Duodenal mucosa (tissue), 2 donors: Measurements from ENCODE around the gene USP13.

Experiments used
- H3K27ac ChIP-seq: one replicate; pipeline ENCODE4 v1.7.0; 2013; ENCODE audit warnings: low read depth, low read length
- H3K27me3 ChIP-seq, 2 donors: one replicate each; pipeline ENCODE4 v1.7.0; 2013; ENCODE audit warnings: low read length in 2 of 2, control low read depth in 1 of 2; ENCODE audit not compliant: insufficient read depth in 2 of 2, control insufficient read depth in 1 of 2
- H3K36me3 ChIP-seq, 2 donors: one replicate each; pipeline ENCODE4 v1.7.0; 2013; ENCODE audit warnings: low read length in 2 of 2, control low read depth in 1 of 2; ENCODE audit not compliant: insufficient read depth in 2 of 2, control insufficient read depth in 1 of 2
- H3K4me1 ChIP-seq, 2 donors: one replicate each; pipeline ENCODE4 v1.7.0; 2013; ENCODE audit warnings: low read length in 2 of 2, control low read depth in 1 of 2; ENCODE audit not compliant: insufficient read depth in 2 of 2, control insufficient read depth in 1 of 2
- H3K4me3 ChIP-seq, 2 donors: one replicate each; pipeline ENCODE4 v1.7.0; 2013; ENCODE audit warnings: low read length in 2 of 2, low read depth in 1 of 2
- H3K9ac ChIP-seq, 2 donors: one replicate each; pipeline ENCODE4 v1.7.0; 2013; ENCODE audit warnings: low read length in 2 of 2, low read depth in 1 of 2
- H3K9me3 ChIP-seq, 2 donors: one replicate each; pipeline ENCODE4 v1.7.0; 2013; ENCODE audit warnings: low read length in 2 of 2, control low read depth in 1 of 2; ENCODE audit not compliant: control insufficient read depth in 1 of 2

The USP13 gene

DNA sequence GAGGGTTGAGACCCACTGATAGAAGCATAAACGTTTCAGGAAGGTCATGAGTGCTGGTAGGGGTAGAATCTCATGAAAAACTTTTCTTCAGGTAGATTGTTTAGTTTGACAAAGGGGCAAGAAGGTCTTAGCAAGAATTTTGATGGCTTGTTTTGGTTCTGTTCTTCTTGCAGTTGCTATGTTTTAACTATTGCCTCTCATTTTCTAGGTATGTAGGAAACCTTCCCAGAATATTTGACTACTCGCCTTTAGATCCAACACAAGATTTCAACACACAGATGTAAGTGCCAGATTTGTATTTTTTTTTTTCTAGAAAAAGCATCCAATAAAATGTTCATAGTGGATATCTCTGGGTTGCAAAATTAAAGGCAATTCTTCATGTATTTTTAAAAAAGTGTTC lies 77.1 kb downstream of the USP13 start:
- no peak overlapping the region for H3K9ac ChIP-seq
- H3K4me3 ChIP-seq = no peak overlapping the region
- H3K4me1 ChIP-seq = no peaks in the 10 kb centered on the region
- no peak overlapping the region for H3K27ac ChIP-seq
- H3K36me3 ChIP-seq = peaks cover 0 to 4% of the 10 kb centered on the region in 2 donors
- no peaks in the 10 kb centered on the region for H3K9me3 ChIP-seq
- H3K27me3 ChIP-seq = no peaks in the 10 kb centered on the region

GRCh38 chr3:179730506-179730905 lies 77.7 kb downstream of the USP13 start:
- Histone ChIP-seq H3K27me3 (no peaks in the 10 kb centered on the region), H3K36me3 (peaks cover 0 to 4% of the 10 kb centered on the region in 2 donors), H3K27ac (no peak overlapping the region), H3K9ac (no peak overlapping the region), H3K4me1 (no peaks in the 10 kb centered on the region), H3K9me3 (no peaks in the 10 kb centered on the region), H3K4me3 (no peak overlapping the region)

- Histone ChIP-seq H3K27me3 (no peaks in the 10 kb centered on the region), H3K36me3 (peaks cover 0 to 4% of the 10 kb centered on the region in 2 donors), H3K27ac (no peak overlapping the region), H3K9ac (no peak overlapping the region), H3K4me1 (no peaks in the 10 kb centered on the region), H3K4me3 (no peak overlapping the region), H3K9me3 (no peaks in the 10 kb centered on the region)
Observed at GRCh38 chr3:179731544-179731943, 78.7 kb downstream of the USP13 start.

- H3K4me1 ChIP-seq = no peaks in the 10 kb centered on the region
Observed at GRCh38 chr3:179732661-179733348, 80.0 kb downstream of the USP13 start.

DNA sequence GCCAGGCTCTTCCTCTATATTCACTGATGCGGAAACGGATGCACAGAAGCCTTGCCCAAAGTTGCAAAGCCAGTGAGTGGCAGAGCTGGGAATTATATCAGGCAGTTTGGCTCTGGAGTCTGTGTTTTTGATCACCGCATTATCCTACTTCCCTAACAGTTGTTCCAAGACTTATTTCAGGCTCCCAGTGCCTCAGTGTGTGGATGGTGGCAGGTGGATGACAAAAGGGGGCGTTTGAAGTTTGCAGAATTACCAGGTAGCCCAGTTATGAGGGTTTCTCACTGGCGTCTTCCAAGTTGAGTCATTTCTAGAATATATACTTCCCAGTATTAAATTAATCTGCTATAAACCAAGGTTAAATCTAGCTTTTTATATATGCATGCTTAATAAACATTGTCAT lies 81.0 kb downstream of the USP13 start:
- H3K9ac ChIP-seq = no peak overlapping the region
- no peaks in the 10 kb centered on the region for H3K4me1 ChIP-seq
- peaks cover 0 to 7% of the 10 kb centered on the region in 2 donors for H3K36me3 ChIP-seq
- H3K27ac ChIP-seq = no peak overlapping the region
- H3K9me3 ChIP-seq = no peaks in the 10 kb centered on the region
- no peak overlapping the region for H3K4me3 ChIP-seq
- H3K27me3 ChIP-seq = no peaks in the 10 kb centered on the region

More at GRCh38 chr3:179732661-179733348, 80.0 kb downstream of the USP13 start:
- Histone ChIP-seq H3K27ac (no peak overlapping the region), H3K27me3 (no peaks in the 10 kb centered on the region), H3K4me3 (no peak overlapping the region), H3K9ac (no peak overlapping the region), H3K36me3 (peaks cover 0 to 7% of the 10 kb centered on the region in 2 donors), H3K9me3 (no peaks in the 10 kb centered on the region)

DNA sequence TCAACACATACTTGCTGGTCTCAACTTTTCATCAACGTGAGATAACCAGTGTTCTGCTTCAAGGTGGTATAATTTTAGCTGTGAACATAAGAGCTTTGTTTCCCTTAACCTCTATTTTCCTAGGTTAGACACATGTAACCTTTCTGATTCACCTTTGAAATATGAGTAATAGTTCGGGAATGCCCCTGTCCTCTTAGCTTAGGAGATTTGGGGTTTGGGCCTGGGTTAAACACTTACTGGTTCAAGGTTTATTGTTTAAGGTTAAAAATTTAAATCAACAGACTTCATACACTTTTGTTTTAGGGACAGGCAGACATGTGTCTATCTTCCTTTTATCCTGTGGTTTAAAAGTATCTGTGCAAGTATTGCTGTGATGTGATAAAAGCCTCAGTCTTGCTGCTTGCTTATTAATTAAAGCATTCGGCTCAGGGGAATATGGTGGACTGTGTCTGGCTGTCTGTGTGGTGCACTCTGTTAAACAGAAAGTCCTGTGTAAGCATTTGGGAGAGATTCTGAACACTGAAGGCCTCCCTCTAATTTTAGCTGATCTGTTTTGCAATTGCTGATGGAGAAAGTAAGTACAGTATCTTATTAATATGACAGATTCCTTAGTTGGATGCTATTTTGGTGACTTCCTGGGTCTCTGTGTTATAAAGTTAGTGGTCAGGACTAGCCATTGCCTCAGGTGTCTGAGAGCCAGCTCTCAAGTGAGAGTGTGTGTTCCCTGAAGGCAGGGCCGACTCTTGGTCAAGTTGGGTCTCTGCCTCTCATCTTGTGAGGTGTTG lies 81.8 kb downstream of the USP13 start:
- H3K9ac ChIP-seq = no peak overlapping the region
- no peaks in the 10 kb centered on the region for H3K9me3 ChIP-seq
- H3K4me3 ChIP-seq = no peak overlapping the region
- no peaks in the 10 kb centered on the region for H3K4me1 ChIP-seq
- peaks cover 0 to 7% of the 10 kb centered on the region in 2 donors for H3K36me3 ChIP-seq
- no peak overlapping the region for H3K27ac ChIP-seq
- H3K27me3 ChIP-seq = no peaks in the 10 kb centered on the region

- Histone ChIP-seq H3K27me3 (no peaks in the 10 kb centered on the region), H3K4me3 (no peak overlapping the region), H3K9ac (no peak overlapping the region), H3K9me3 (no peaks in the 10 kb centered on the region), H3K4me1 (no peaks in the 10 kb centered on the region), H3K27ac (no peak overlapping the region), H3K36me3 (peaks cover 0 to 7% of the 10 kb centered on the region in 2 donors)
Observed at GRCh38 chr3:179735321-179735720, 82.5 kb downstream of the USP13 start.

DNA sequence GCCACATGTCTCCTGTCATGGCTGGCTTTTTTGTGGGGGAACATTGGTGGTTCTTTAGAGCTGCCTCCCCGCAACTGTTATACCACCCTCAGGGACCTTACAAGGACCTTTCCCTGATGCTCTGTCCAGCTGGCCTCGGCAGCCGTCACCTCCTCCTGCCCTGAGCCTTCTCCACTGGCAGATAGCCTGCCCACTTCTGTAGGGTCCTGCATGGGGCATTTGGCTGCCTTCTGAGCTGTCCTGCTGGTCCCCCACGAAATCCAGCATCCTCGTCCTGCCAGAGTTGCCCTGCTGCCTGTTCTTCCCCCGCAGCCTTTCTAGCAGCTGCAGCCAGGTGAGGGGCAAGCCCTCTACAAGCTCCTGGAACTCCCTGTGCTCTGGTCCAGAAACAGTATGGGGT lies 86.2 kb downstream of the USP13 start:
- Histone ChIP-seq H3K9ac (no peak overlapping the region), H3K4me1 (no peaks in the 10 kb centered on the region), H3K4me3 (no peak overlapping the region), H3K27me3 (no peaks in the 10 kb centered on the region), H3K27ac (no peak overlapping the region), H3K36me3 (peaks cover 0 to 8% of the 10 kb centered on the region in 2 donors), H3K9me3 (no peaks in the 10 kb centered on the region)

DNA sequence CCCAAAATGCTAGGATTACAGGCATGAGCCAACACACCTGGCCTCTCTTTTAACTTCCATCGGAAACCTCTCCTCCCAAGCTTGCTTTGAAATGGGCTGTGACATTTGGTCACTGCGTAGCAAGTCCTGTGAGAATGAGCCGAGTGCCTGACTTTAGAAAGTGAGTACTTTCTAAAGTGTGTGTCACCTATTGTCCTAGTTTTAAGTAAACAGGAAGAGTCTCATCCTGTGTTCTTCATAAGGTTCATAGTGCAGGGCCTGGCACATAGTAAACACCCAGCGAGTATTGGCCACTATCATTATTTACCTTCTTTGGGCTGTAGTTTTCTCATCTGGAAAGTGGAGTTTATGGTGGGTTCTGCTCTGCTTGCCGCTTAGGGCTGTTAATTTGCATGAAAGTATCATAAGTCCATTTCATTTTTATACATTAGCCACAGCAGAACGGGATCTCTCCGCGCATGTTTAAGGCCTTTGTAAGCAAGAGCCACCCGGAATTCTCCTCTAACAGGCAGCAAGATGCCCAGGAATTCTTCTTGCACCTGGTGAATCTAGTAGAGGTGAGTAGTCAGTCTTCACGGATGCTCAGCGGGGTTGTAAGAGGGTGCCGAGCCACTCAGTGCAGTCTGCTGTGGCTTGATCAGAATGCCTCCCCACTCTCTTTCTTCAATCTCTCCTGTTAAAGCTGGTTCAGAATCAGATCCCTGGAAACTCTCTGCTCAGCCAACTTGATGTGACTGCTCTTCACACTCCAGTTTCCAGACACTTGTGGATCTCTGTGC lies 87.2 kb downstream of the USP13 start:
- Histone ChIP-seq H3K9ac (no peak overlapping the region), H3K4me1 (no peaks in the 10 kb centered on the region), H3K9me3 (no peaks in the 10 kb centered on the region), H3K27me3 (no peaks in the 10 kb centered on the region), H3K4me3 (no peak overlapping the region), H3K36me3 (peaks cover 0 to 8% of the 10 kb centered on the region in 2 donors), H3K27ac (no peak overlapping the region)

DNA sequence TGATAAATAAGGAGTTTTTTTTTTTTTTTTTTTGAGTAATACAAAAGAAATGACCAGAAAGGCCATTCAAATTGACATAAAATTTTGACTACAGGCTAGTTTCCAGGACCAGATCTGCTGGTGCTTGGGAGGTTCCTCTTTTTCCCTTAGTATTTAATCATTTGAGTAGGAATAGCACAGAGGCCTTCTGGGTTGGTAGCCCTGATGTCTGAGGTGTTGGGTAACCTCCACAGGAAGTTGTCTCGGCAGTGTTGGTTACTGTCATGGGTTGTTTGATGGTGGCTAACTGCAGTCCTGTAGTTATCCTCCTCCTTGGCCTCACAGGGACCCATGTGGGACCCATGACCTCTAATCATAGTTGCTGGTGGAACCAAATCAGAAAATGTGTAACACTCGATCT lies 91.1 kb downstream of the USP13 start:
- Histone ChIP-seq H3K36me3 (peaks cover 0 to 4% of the 10 kb centered on the region in 2 donors), H3K9ac (no peak overlapping the region), H3K27me3 (no peaks in the 10 kb centered on the region), H3K9me3 (no peaks in the 10 kb centered on the region), H3K4me1 (no peaks in the 10 kb centered on the region), H3K4me3 (no peak overlapping the region), H3K27ac (no peak overlapping the region)
